Epidermal melanocyte (primary cell): ENCODE measurements around the gene PANK1.

ENCODE experiments used
- DNase-seq: peaks from one replicate; pipeline ENCODE4 v3.0.0; 2011; ENCODE audit warnings: low spot score; ENCODE audit not compliant: insufficient read length

Gene PANK1

GRCh38 chr10:89535171-89536012 lies 109.7 kb downstream of the PANK1 start, which contains the start of gene SLC16A12:
Gene SLC16A12 (minus strand): TSS chr10:89535594. CDS start chr10:89462578, 73,016 bp downstream.
- DNase-seq = peak; percentile 22

DNA sequence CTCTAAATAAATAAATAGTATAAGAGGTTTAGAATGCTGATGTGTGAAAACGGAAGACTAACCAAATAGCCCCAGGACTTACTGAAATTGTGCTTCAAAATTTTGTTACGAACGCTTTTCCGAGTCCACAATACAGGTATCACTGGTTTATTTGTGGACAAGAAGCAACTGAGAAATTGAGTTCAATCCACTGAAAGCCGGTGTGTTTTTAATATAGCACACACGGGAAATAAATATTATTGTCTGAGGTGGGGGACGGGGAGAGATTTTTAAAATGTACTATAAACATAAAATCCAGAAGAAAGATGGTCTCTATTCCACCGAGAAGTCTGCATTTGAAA lies 110.2 kb downstream of the PANK1 start:
- DNase-seq = no peak
